HepG2 (cell line): Measurements from ENCODE around the gene RUNX2. TPM values are rescaled to one million over a fixed set of nuclear protein-coding genes. Genes with fewer than 3 reads are reported as not detected.

Source experiments
- ATAC-seq: fragments of 200-7000 bp; cut with Tn5 transposase; 3 replicates; pipeline ENCODE4 v1.9.1; 2020; ENCODE audit warnings: mild to moderate bottlenecking, moderate library complexity
- BruUV-seq: library from RNA; stranded (reverse); fragments of 400-500 nt; replicated peaks from 2 replicates; lab custom pipeline; 2021; lab: Mats Ljungman, UMichigan
- CTCF ChIA-PET: fragments of 300-600 bp; formaldehyde crosslinking; extraction: SDS; loops from one replicate; lab custom pipeline; 2021; ENCODE audit warnings: low total read pairs, inconsistent platforms, low intra/inter-chr PET ratio; lab: Yijun Ruan, JAX
- POLR2A ChIA-PET: fragments of 350-600 bp; sonication (Branson Sonifier 250); formaldehyde crosslinking; loops from one replicate; lab custom pipeline; 2020; ENCODE audit warnings: antibody characterized with exemption, inconsistent platforms; lab: Yijun Ruan, JAX
- DNase-seq: peaks from one replicate; pipeline ENCODE4 v3.0.0-alpha.2; 2015; ENCODE audit warnings: low spot score
- FAIRE-seq: peaks from 3 replicates; lab custom pipeline; 2011; peaks lifted over from hg19 to GRCh38; lab: Jason Lieb, UNC
- H2AFZ ChIP-seq: one replicate; pipeline ENCODE4 v1.6.1; 2011; ENCODE audit warnings: low read length, inconsistent platforms
- H3K27ac ChIP-seq: fragments of 300-600 bp; 3 replicates; pipeline ENCODE4 v1.8.0; 2011; ENCODE audit warnings: mixed run types, mild to moderate bottlenecking, mixed read lengths, low read length, inconsistent platforms; ENCODE audit not compliant: insufficient read depth; ENCODE audit errors: extremely low read length
- H3K27me3 ChIP-seq, 2 experiments: fragments of 200-600 bp in 1 of 2; 2 replicates in 1 of 2; 3 replicates in 1 of 2; pipeline versions ENCODE4 v1.6.0 to v1.8.0; 2011; ENCODE audit warnings: low read length in 2 of 2, mild to moderate bottlenecking in 2 of 2, moderate library complexity in 2 of 2, inconsistent platforms in 1 of 2; ENCODE audit not compliant: insufficient read depth in 2 of 2, control insufficient read depth in 1 of 2
- H3K36me3 ChIP-seq, 2 experiments: fragments of 200-600 bp in 1 of 2; replicated peaks in 1 of 2; 2 replicates in 1 of 2; 3 replicates in 1 of 2; pipeline versions ENCODE4 v1.5.1 to v1.8.0; 2011; ENCODE audit warnings: low read length in 2 of 2, inconsistent platforms in 1 of 2; ENCODE audit not compliant: insufficient read depth in 2 of 2, control insufficient read depth in 1 of 2
- H3K4me1 ChIP-seq: 2 replicates; pipeline ENCODE4 v1.5.1; 2012; ENCODE audit warnings: low read length, inconsistent platforms; ENCODE audit not compliant: insufficient read depth
- H3K4me2 ChIP-seq: 2 replicates; pipeline ENCODE4 v1.6.0; 2011; ENCODE audit warnings: low read depth, low read length, inconsistent platforms
- H3K4me3 ChIP-seq, 3 experiments: fragments of 200-600 bp in 1 of 3; sonication (generic), shearing (Covaris generic) in 1 of 3; replicated peaks in 1 of 3; 2 replicates each; pipeline ENCODE4 v1.5.1; 2011 to 2016; ENCODE audit warnings: low read length in 3 of 3, inconsistent platforms in 2 of 3, low read depth in 2 of 3, mild to moderate bottlenecking in 2 of 3, control low read depth in 1 of 3, mixed read lengths in 1 of 3; ENCODE audit not compliant: insufficient read depth in 1 of 3
- H3K79me2 ChIP-seq: one replicate; pipeline ENCODE4 v1.6.1; 2011; ENCODE audit warnings: low read length, inconsistent platforms; ENCODE audit not compliant: insufficient read depth
- H3K9ac ChIP-seq: 2 replicates; pipeline ENCODE4 v1.6.0; 2011; ENCODE audit warnings: mild to moderate bottlenecking, low read depth, low read length, inconsistent platforms; ENCODE audit not compliant: insufficient read depth
- H3K9me3 ChIP-seq: 2 replicates; pipeline ENCODE4 v1.5.1; 2012; ENCODE audit warnings: mild to moderate bottlenecking, low read length
- H4K20me1 ChIP-seq: 2 replicates; pipeline ENCODE4 v1.6.0; 2011; ENCODE audit warnings: inconsistent platforms, mild to moderate bottlenecking, low read length, moderate library complexity; ENCODE audit not compliant: insufficient read depth
- ATF4 ChIP-seq, 2 experiments: fragments of 450-650 bp in 1 of 2; sonication (generic) in 1 of 2; formaldehyde crosslinking; IDR thresholded peaks; 2 replicates each; pipeline versions ENCODE4 v1.5.0 to v1.8.0; 2020 to 2022; ENCODE audit warnings: mild to moderate bottlenecking in 1 of 2, missing genetic modification reagents in 1 of 2
- ATF5 ChIP-seq: sonication (generic); formaldehyde crosslinking; IDR thresholded peaks from 2 replicates; pipeline ENCODE4 v1.4.0; 2020; ENCODE audit warnings: mild to moderate bottlenecking, low read depth, missing genetic modification reagents
- BHLHE40 ChIP-seq: IDR thresholded peaks from 2 replicates; pipeline ENCODE4 v1.6.1; 2011; ENCODE audit warnings: low read length, improper control_type of control experiment
- FOXA1 ChIP-seq, 2 experiments: fragments of 450-650 bp in 1 of 2; sonication (generic) in 1 of 2; formaldehyde crosslinking in 1 of 2; IDR thresholded peaks; 2 replicates each; pipeline versions ENCODE4 v1.4.0 to v1.6.1; 2016 to 2020; ENCODE audit warnings: missing genetic modification reagents in 1 of 2
- FOXK2 ChIP-seq: fragments of 450-650 bp; IDR thresholded peaks from 2 replicates; pipeline ENCODE4 v1.6.1; 2016
- KDM5A ChIP-seq: fragments of 200-600 bp; sonication (generic); IDR thresholded peaks from 2 replicates; pipeline ENCODE4 v1.7.0; 2018; ENCODE audit warnings: antibody characterized with exemption, mild to moderate bottlenecking, low read length, borderline replicate concordance
- NR3C1 ChIP-seq: sonication (generic); formaldehyde crosslinking; IDR thresholded peaks from 2 replicates; pipeline ENCODE4 v1.4.0; 2020; ENCODE audit warnings: missing genetic modification reagents
- PRDM15 ChIP-seq: sonication (generic); formaldehyde crosslinking; IDR thresholded peaks from 2 replicates; pipeline ENCODE4 v1.4.0; 2020; ENCODE audit warnings: missing genetic modification reagents
- RNF219 ChIP-seq: sonication (generic); formaldehyde crosslinking; IDR thresholded peaks from 2 replicates; pipeline ENCODE4 v1.5.0; 2020; ENCODE audit warnings: mild to moderate bottlenecking, missing genetic modification reagents
- TCF7L2 ChIP-seq: IDR thresholded peaks from 2 replicates; pipeline ENCODE4 v1.6.1; 2011; ENCODE audit warnings: mild to moderate bottlenecking, low read depth, low read length, moderate library complexity
- ZFP36L2 ChIP-seq: sonication (generic); formaldehyde crosslinking; IDR thresholded peaks from 2 replicates; pipeline ENCODE4 v1.4.0; 2020; ENCODE audit warnings: missing genetic modification reagents
- ZNF180 ChIP-seq: sonication (generic); formaldehyde crosslinking; IDR thresholded peaks from 2 replicates; pipeline ENCODE4 v1.4.0; 2020; ENCODE audit warnings: low read depth, missing genetic modification reagents, borderline replicate concordance
- ZNF24 ChIP-seq: fragments of 450-650 bp; IDR thresholded peaks from 2 replicates; pipeline ENCODE4 v1.6.1; 2017; ENCODE audit warnings: antibody characterized with exemption, mild to moderate bottlenecking
- ZNF292 ChIP-seq: sonication (generic); formaldehyde crosslinking; IDR thresholded peaks from 2 replicates; pipeline ENCODE4 v1.8.1; 2022; ENCODE audit warnings: mild to moderate bottlenecking, low read depth, missing genetic modification reagents, borderline replicate concordance
- ZNF335 ChIP-seq: sonication (generic); formaldehyde crosslinking; IDR thresholded peaks from 2 replicates; pipeline ENCODE4 v1.4.0; 2020; ENCODE audit warnings: missing genetic modification reagents
- ZNF572 ChIP-seq: sonication (generic); formaldehyde crosslinking; IDR thresholded peaks from 2 replicates; pipeline ENCODE4 v1.5.1; 2020; ENCODE audit warnings: mild to moderate bottlenecking, missing genetic modification reagents
- ZNF652 ChIP-seq: IDR thresholded peaks from 2 replicates; pipeline ENCODE4 v1.6.1; 2016; ENCODE audit warnings: low read depth, borderline replicate concordance
- ZNF740 ChIP-seq: sonication (generic); formaldehyde crosslinking; IDR thresholded peaks from 2 replicates; pipeline ENCODE4 v1.4.0; 2020; ENCODE audit warnings: missing genetic modification reagents
- ZSCAN9 ChIP-seq: IDR thresholded peaks from 2 replicates; pipeline ENCODE4 v1.6.1; 2016; ENCODE audit warnings: borderline replicate concordance
- WGBS: methylation state at CpG from one replicate; pipeline ENCODE4 v1.1.6; 2017; ENCODE audit warnings: low lambda C conversion rate; 5-methylcytosine and 5-hydroxymethylcytosine counted together
- in situ Hi-C: cut with HindIII; loops from 2 replicates; pipeline ENCODE4 v1.10.0; 2017; ENCODE audit warnings: low pct_unique_long_range_greater_than_20kb; ENCODE audit not compliant: extremely low pct_ligation_motif_present
- intact Hi-C: fragments of 100-400 bp; cut with micrococcal nuclease; formaldehyde crosslinking; loops from one replicate; pipeline ENCODE4 v1.10.0; 2022; ENCODE audit not compliant: unreplicated experiment
- polyA plus RNA-seq, 8 experiments: library from polyadenylated mRNA; depleted of rRNA in 3 of 8; stranded (reverse) in 7 of 8; unstranded in 1 of 8; fragments of >200 nt; fragmentation: Illumina TruSeq in 4 of 8; extraction: Trizol in 4 of 8; gene quantifications; 2 replicates each; pipeline versions ENCODE4 v1.2.1 to v1.2.3, GENCODE V29; 2011 to 2016; ENCODE audit warnings: low read depth in 4 of 8, missing spikeins in 1 of 8, mixed read lengths in 1 of 8; ENCODE audit not compliant: insufficient read depth in 1 of 8
- total RNA-seq, 5 experiments: library from RNA; depleted of rRNA; stranded (reverse); fragments of >200 nt; fragmentation: Illumina TruSeq; extraction: Trizol; gene quantifications; 2 replicates each; pipeline ENCODE4 v1.2.3, GENCODE V29; 2016; ENCODE audit warnings: low read depth in 1 of 5

The RUNX2 gene
- total and polyA plus RNA-seq, 2 of the 13 experiments (the other 11 are each of a cell fraction or from before 2014, with no cell fraction given): not detected

GRCh38 chr6:45438151-45438550 lies 110.0 kb downstream of the RUNX2 start:
- Histone ChIP-seq H3K79me2 (no peaks in the 10 kb centered on the region), H3K27ac (no peak overlapping the region), H3K4me1 (0 out of 2 replicates have a peak, but pooled peaks cover 4% of the 10 kb centered on the region), H2AFZ (no peak overlapping the region), H3K36me3 (no peaks in the 10 kb centered on the region), H3K9ac (no peak overlapping the region), H3K4me2 (no peak overlapping the region), H3K4me3 (no peak overlapping the region), H4K20me1 (no peaks in the 10 kb centered on the region), H3K9me3 (no peaks in the 10 kb centered on the region), H3K27me3 (no peaks in the 10 kb centered on the region)
- in situ Hi-C loops: no loop called here
- ChIA-PET CTCF (no interaction called here), POLR2A (no interaction called here)
- ATAC-seq: no peak
- intact Hi-C loops: no loop called here
- FAIRE-seq: no peak
- WGBS: 3% methylated on average over 3 of the region's 3 CpGs
- BruUV-seq: no TSS peak
- DNase-seq: no peak
- TF ChIP-seq BHLHE40 (no peak), KDM5A (no peak), FOXK2 (no peak), ZNF180 (no peak), ZSCAN9 (CRISPR knock-in tag) (no peak), ZNF740 (CRISPR knock-in tag) (no peak), ZNF572 (CRISPR knock-in tag) (no peak), TCF7L2 (no peak), ATF5 (CRISPR knock-in tag) (no peak), NR3C1 (CRISPR knock-in tag) (no peak), ATF4 (CRISPR knock-in tag; IDR thresholded peaks at IDR 0.05) (no peak), FOXA1 (IDR thresholded peaks at IDR 0.05) (no peak), FOXA1 (CRISPR knock-in tag; IDR thresholded peaks at IDR 0.05) (no peak), PRDM15 (CRISPR knock-in tag) (no peak), ZNF652 (CRISPR knock-in tag) (no peak), ZNF24 (no peak), ZFP36L2 (CRISPR knock-in tag) (no peak), RNF219 (CRISPR knock-in tag) (no peak), ZNF292 (CRISPR knock-in tag) (no peak), ZNF335 (CRISPR knock-in tag) (no peak)
